HTR-8/SVneo (cell line): ENCODE results near the gene EYA2.

Source experiments
- DNase-seq: peaks from one replicate; pipeline ENCODE4 v3.0.0; 2011; ENCODE audit warnings: low spot score, mixed read lengths; ENCODE audit not compliant: insufficient read length
- FAIRE-seq: peaks from 2 replicates; lab custom pipeline; 2011; peaks lifted over from hg19 to GRCh38; lab: Jason Lieb, UNC

Gene EYA2

DNA sequence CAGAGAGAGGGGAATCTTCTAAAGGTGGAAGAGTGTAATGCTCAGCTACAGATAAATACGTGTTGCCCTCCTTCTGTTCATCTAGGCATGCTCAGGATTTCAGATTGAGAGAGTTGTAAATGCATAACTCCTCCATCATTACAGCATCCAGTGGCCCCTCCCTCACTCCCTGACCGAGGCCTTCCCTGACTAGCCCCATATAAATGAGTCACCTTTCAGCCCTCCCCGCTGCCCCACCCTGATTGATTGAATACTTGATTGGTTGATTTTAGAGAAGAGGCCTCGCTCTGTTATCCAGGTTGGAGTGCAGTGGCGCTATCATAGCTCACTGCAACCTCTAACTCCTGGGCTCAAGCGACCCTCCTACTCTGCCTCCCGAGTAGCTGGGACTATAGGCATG, 193.7 kb downstream of the EYA2 start:
- FAIRE-seq (peak; percentile 59), DNase-seq (no peak)

DNA sequence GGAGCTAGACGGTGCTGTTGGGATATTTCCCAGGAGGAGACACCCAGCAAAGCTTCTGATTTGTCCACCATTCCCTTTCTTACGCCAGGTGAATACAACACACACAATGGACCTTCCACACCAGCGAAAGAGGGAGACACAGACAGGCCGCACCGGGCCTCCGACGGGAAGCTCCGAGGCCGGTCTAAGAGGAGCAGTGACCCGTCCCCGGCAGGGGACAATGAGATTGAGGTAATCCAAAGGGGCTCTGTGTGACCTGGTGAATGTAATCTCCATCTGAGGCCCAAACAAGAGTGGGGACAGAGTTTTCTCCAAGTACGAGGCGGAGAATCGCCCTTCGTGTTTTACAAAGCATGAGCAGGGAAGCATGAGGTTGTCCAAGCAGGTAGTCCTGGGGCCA, 194.5 kb downstream of the EYA2 start:
- DNase-seq (no peak), FAIRE-seq (no peak)

DNA sequence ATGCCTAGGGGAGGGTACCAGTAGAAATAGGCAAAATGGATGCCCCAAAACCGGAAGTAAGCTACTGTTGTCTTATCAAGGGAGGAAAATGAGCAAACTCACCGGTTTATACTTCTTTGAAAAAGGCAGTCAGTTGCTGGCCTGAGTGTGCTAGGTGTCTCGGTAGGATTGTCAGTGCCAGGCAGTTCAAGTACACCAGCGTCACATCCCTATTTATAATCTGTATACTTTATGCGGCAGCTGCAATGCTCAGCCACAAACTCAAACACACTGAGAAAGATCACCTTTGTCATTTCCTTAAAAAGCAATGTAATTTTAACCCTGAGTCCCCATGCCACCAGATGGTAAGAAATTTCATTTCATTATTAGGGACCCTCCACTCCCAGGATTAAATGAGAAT, 196.2 kb downstream of the EYA2 start:
- FAIRE-seq, result no peak
- DNase-seq, result no peak

DNA sequence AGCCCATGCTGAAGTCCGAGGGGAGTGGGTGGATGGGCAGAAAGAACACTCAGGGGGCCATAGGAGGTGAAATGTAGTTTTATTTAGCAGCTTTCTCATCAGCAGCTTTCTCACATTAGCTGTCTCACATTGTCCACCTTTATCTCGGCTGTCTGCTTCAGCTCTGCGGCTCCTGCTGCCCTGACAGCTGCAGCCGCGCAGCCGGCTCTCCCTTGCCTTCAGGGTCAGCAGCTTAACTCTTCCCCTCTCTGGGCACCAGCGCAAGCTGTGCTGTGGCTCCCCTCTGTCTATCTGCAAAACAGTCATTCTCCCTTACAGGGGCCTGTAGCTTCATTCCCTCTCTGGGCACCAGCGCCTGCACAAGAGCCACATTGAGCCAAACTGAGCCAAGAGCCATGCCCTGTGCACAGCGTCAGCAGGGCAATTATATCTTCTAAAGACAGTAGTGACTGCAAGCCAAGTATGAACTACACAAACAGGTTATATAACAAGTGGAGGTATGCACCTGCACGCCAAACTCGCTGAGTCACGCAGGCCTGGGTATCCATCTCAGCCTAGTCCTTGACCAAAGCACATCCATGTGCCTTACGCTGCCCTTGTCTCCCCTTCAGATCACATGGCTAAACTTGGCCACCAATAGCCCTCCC, 198.8 kb downstream of the EYA2 start:
- DNase-seq (no peak), FAIRE-seq (peak; percentile 88)

- DNase-seq (no peak), FAIRE-seq (no peak)
Observed at GRCh38 chr20:47095690-47096089, 201.0 kb downstream of the EYA2 start.

GRCh38 chr20:47097691-47098622, 203.3 kb downstream of the EYA2 start:
- DNase-seq, result no peak
- peak; percentile 64 for FAIRE-seq

DNA sequence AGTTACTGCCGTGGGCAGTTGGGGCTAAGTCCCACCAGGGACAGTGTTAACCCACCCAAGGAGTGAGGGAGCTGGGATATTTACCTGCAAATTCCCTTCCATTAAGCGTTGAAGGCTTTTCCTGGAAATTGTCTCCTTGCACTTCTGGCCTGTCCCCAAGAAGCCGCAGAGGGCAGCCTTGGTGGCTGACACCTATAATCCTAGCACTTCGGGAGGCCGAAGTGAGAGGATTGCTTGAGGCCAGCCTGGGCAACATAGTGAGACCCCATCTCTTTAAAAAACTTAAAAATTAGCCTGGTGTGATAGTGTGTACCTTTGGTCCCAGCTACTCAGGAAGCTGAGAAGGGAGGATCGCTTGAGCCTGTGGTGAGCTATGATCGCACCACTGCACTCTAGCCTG, 204.4 kb downstream of the EYA2 start:
- no peak for DNase-seq
- no peak for FAIRE-seq

GRCh38 chr20:47099825-47100441, 205.3 kb downstream of the EYA2 start:
- FAIRE-seq (peak; percentile 51), DNase-seq (no peak)

DNA sequence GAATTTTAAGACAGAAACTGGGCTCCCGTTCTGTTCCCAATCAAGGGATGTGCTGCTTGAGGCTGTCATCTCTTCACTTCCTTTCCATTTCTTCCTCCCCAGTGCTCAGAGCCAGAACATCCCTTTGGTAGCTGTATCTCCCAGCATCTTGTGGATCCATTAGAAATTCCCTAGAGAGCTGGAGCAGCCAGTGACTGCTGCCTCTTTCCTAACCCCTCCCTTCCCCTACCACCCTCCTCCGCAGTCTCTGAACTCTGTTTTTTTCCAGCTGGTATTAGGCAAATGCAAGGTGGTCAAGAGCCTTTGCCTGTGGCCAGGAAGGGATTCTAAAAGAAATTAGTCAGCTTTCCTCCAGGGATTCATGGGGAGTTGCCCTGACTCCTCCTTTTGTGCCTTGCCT, 208.0 kb downstream of the EYA2 start:
- FAIRE-seq, result no peak

GRCh38 chr20:47106786-47107185, 212.1 kb downstream of the EYA2 start:
- FAIRE-seq, result no peak
- DNase-seq, result no peak

More for the DNA sequence above, 208.0 kb downstream of the EYA2 start:
- no peak for DNase-seq

DNA sequence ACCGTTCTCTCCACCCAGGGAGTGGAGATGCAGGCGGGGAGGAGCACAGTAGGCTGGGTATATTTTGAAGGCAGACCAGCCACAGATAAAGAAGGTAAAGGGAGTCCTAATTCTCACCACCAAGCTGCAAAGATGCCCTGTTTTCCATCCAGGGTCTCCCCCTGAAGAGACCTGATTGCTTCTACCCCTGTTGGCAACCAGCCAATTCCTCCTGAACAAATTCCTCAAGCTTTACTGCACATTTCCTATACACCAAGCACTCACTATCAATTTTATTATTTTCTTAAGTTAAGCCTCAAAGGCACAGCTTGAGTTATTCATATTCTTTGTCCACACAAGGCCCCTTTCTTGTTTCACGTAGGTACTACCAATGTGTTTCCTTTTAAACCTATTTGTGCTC, 214.4 kb downstream of the EYA2 start:
- DNase-seq, result no peak
- FAIRE-seq, result no peak

- FAIRE-seq, result no peak
Observed at GRCh38 chr20:47110819-47111218, 216.2 kb downstream of the EYA2 start.

GRCh38 chr20:47111576-47111975, 216.9 kb downstream of the EYA2 start:
- FAIRE-seq, result peak; percentile 57
- DNase-seq, result no peak

More at GRCh38 chr20:47110819-47111218, 216.2 kb downstream of the EYA2 start:
- no peak for DNase-seq

- DNase-seq, result no peak
- peak; percentile 28 for FAIRE-seq
Observed at GRCh38 chr20:47113362-47114109, 218.9 kb downstream of the EYA2 start.

DNA sequence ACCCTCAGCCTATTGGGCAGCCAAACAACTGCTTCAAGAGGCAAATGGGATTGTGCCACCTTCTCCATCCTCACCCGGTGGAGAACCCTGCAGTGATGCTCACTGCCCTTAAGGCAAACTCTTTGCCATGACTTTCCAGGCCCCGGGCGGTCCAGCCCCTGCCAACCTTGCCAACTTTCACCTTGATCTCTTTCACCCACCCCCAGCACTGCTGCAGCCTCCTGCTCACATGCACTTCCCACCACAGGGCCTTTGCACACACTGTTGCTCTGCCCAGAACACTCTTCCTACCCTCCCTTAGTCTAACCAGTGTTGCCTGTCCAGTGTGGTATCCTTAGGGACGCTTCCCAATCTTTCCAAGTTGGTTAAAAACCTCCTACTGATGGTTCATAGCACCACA, 221.1 kb downstream of the EYA2 start:
- FAIRE-seq, result peak; percentile 72

DNA sequence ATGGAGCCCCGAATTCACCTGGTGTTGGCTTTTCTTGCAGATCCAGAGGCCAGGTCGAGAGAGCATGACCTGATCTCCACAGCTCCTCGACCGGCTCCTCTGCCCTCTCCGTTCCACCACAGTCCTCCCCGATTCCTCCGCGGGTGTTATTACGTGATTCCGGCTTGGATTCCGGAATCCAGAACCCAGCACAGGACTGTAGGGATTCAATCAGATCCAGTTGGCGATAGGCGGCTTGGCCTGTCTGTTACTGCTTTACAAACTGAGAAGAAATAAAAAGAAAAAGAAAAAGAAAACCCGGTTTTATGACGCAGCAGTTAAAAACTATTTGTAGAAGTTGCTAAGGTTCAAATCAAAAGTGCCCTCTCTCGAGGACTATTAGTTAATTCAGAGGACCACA, 222.7 kb downstream of the EYA2 start:
- DNase-seq (no peak), FAIRE-seq (no peak)

More for the DNA sequence above, 221.1 kb downstream of the EYA2 start:
- no peak for DNase-seq

DNA sequence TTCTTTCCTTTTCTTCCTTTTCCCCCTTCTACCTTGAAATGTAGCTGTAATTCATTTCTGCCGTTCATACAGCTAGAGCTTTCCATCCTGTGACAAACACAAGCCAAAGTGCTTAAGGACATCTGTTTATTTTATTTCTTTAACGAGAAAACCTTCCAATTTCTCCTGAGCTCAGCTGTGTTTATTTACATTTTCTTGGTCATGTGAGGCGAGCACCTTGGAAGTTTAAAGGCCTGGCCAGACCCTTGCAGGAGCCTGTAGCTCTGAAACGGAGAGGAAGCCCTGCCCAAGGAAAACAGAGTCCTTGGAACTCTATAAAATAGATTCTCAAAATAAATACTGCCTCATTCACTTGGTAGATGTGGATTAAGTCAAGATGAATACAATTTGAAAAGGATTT, 223.1 kb downstream of the EYA2 start:
- DNase-seq (no peak), FAIRE-seq (no peak)

GRCh38 chr20:47118206-47118605, 223.6 kb downstream of the EYA2 start:
- no peak for DNase-seq
- peak; percentile 77 for FAIRE-seq

DNA sequence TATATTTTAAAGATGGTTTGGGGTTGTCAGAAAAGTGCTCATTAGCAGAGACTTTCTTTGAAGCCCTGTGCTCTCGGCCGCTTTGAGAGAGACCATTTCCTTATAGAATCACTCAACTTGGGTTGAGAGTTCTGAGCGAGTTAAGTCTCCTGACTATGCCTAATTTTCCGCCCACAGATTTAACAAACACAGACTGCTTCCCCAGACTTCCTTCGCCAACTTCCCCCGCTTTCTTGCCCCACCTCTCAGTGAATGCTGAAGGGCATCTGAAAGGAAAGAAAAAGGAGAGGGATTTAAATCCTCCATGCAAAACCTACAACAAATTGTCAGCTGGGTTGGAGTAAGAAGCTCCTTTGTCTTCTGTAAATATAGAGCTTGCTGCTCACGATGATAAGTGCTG, 224.0 kb downstream of the EYA2 start:
- FAIRE-seq, result peak; percentile 16
- DNase-seq, result no peak

- DNase-seq (no peak), FAIRE-seq (no peak)
Observed at GRCh38 chr20:47120346-47120936, 225.8 kb downstream of the EYA2 start.
